ENCODE results near the gene EIF1AX.

GRCh38 chrX:20135944-20136343 is 5.7 kb downstream of the EIF1AX start:
- TF ChIP-seq CTCF (IDR thresholded peaks at IDR 0.05; ENCODE audit: poor library complexity, severe bottlenecking) (no peak), SMC3 (conservative IDR thresholded peaks at IDR 0.05; ENCODE audit: poor library complexity) (no peak), EZH2 (IDR thresholded peaks at IDR 0.05; ENCODE audit: borderline replicate concordance, insufficient read depth, low read length, poor library complexity, severe bottlenecking) (no peak), EP300 (conservative IDR thresholded peaks at IDR 0.05; ENCODE audit: poor library complexity, severe bottlenecking) (no peak), RAD21 (conservative IDR thresholded peaks at IDR 0.05) (no peak), TAF1 (IDR thresholded peaks at IDR 0.05; ENCODE audit: low read depth) (no peak), POLR2AphosphoS5 (IDR thresholded peaks at IDR 0.05) (no peak)
